SK-N-SH (cell line): Measurements from ENCODE around the gene OPTC. TPM values are rescaled to one million over a fixed set of nuclear protein-coding genes. Genes with fewer than 3 reads are reported as not detected.

Experiments
- CTCF ChIA-PET: fragments of 300-600, 350-600 bp; formaldehyde crosslinking; extraction: SDS; loops from one replicate; lab custom pipeline; 2021; lab: Yijun Ruan, JAX
- POLR2A ChIA-PET: fragments of 350-600 bp; sonication (Branson Sonifier 250); formaldehyde crosslinking; extraction: SDS; loops from one replicate; lab custom pipeline; 2020; ENCODE audit warnings: antibody characterized with exemption, inconsistent platforms; lab: Yijun Ruan, JAX
- DNase-seq: peaks from one replicate; pipeline ENCODE4 v3.0.0; 2012
- H2AFZ ChIP-seq: fragments of 200-600 bp; sonication (generic); 2 replicates; pipeline ENCODE4 v1.8.1; 2016; ENCODE audit warnings: antibody characterized with exemption, mild to moderate bottlenecking, low read depth
- H3F3A ChIP-seq: fragments of 200-600 bp; sonication (generic); replicated peaks from 2 replicates; pipeline ENCODE3; 2016; ENCODE audit warnings: antibody characterized with exemption, mild to moderate bottlenecking; ENCODE audit not compliant: insufficient read depth
- H3K27ac ChIP-seq, 2 experiments: fragments of 200-500 bp in 1 of 2; fragments of 200-600 bp in 1 of 2; sonication (Bioruptor generic) in 1 of 2; sonication (generic), shearing (Covaris generic) in 1 of 2; 2 replicates each; pipeline versions ENCODE4 v1.5.1 to v1.6.1; 2014 to 2016; ENCODE audit warnings: low read depth in 2 of 2, inconsistent platforms in 1 of 2, low read length in 1 of 2, mild to moderate bottlenecking in 1 of 2, mixed read lengths in 1 of 2
- H3K27me3 ChIP-seq: fragments of 200-600 bp; sonication (generic), shearing (Covaris generic); 2 replicates; pipeline ENCODE4 v1.6.1; 2016; ENCODE audit warnings: mixed run types; ENCODE audit not compliant: insufficient read depth
- H3K36me3 ChIP-seq, 2 experiments: fragments of 200-500 bp in 1 of 2; fragments of 200-600 bp in 1 of 2; sonication (Bioruptor generic) in 1 of 2; sonication (generic) in 1 of 2; replicated peaks in 1 of 2; 2 replicates each; pipeline versions ENCODE3 to v1.5.1; 2014 to 2016; ENCODE audit warnings: low read length in 1 of 2, mild to moderate bottlenecking in 1 of 2; ENCODE audit not compliant: insufficient read depth in 2 of 2, control insufficient read depth in 1 of 2
- H3K4me1 ChIP-seq, 2 experiments: fragments of 200-500 bp in 1 of 2; fragments of 200-600 bp in 1 of 2; sonication (Bioruptor generic) in 1 of 2; sonication (generic), shearing (Covaris generic) in 1 of 2; 2 replicates each; pipeline versions ENCODE4 v1.5.1 to v1.6.1; 2014 to 2016; ENCODE audit warnings: low read depth in 1 of 2, low read length in 1 of 2, mixed run types in 1 of 2; ENCODE audit not compliant: insufficient read depth in 2 of 2, control insufficient read depth in 1 of 2
- H3K4me2 ChIP-seq: fragments of 200-600 bp; sonication (generic), shearing (Covaris generic); 2 replicates; pipeline ENCODE4 v1.6.1; 2017; ENCODE audit warnings: mixed run types
- H3K4me3 ChIP-seq, 2 experiments: fragments of 200-500 bp in 1 of 2; fragments of 200-600 bp in 1 of 2; sonication (Bioruptor generic) in 1 of 2; sonication (generic), shearing (Covaris generic) in 1 of 2; 2 replicates each; pipeline versions ENCODE4 v1.5.1 to v1.8.1; 2014 to 2016; ENCODE audit warnings: low read depth in 2 of 2, inconsistent platforms in 1 of 2, low read length in 1 of 2, mild to moderate bottlenecking in 1 of 2, mixed read lengths in 1 of 2, moderate library complexity in 1 of 2
- H3K79me2 ChIP-seq: fragments of 200-600 bp; sonication (generic); 2 replicates; pipeline ENCODE4 v1.8.1; 2017; ENCODE audit warnings: mild to moderate bottlenecking; ENCODE audit not compliant: insufficient read depth
- H3K9ac ChIP-seq: fragments of 200-600 bp; sonication (generic); 2 replicates; pipeline ENCODE4 v1.6.1; 2017; ENCODE audit warnings: mixed run types
- H3K9me2 ChIP-seq: fragments of 200-600 bp; sonication (generic); 2 replicates; pipeline ENCODE4 v1.6.1; 2017; ENCODE audit warnings: mixed run types
- H3K9me3 ChIP-seq: fragments of 200-600 bp; sonication (generic); 2 replicates; pipeline ENCODE4 v1.6.1; 2017; ENCODE audit warnings: mixed run types, mild to moderate bottlenecking, moderate library complexity
- H4K20me1 ChIP-seq: fragments of 200-600 bp; sonication (generic); 2 replicates; pipeline ENCODE4 v1.6.1; 2017; ENCODE audit warnings: mild to moderate bottlenecking, mixed run types; ENCODE audit not compliant: insufficient read depth
- CTCF ChIP-seq: fragments of 200-600 bp; sonication (generic); IDR thresholded peaks from 2 replicates; pipeline ENCODE4 v1.6.1; 2017; ENCODE audit warnings: antibody characterized with exemption, mild to moderate bottlenecking, moderate library complexity
- EP300 ChIP-seq, 2 experiments: IDR thresholded peaks; 2 replicates each; pipeline versions ENCODE4 v1.4.0 to v1.6.1; 2012; ENCODE audit warnings: borderline replicate concordance in 1 of 2, low read depth in 1 of 2, low read length in 1 of 2
- EZH2phosphoT487 ChIP-seq: fragments of 200-600 bp; sonication (generic); IDR thresholded peaks from 2 replicates; pipeline ENCODE4 v1.6.1; 2017; ENCODE audit warnings: low read depth, mixed run types, mild to moderate bottlenecking, antibody characterized with exemption, moderate library complexity, borderline replicate concordance
- FOSL2 ChIP-seq: IDR thresholded peaks from 2 replicates; pipeline ENCODE4 v1.4.0; 2012; ENCODE audit warnings: low read depth, mild to moderate bottlenecking, moderate library complexity, borderline replicate concordance
- FOXJ3 ChIP-seq: sonication (generic); formaldehyde crosslinking; IDR thresholded peaks from 2 replicates; pipeline ENCODE4 v1.5.1; 2020; ENCODE audit warnings: mild to moderate bottlenecking, missing genetic modification reagents
- JUND ChIP-seq: IDR thresholded peaks from 2 replicates; pipeline ENCODE4 v1.4.0; 2012
- MEF2A ChIP-seq: IDR thresholded peaks from 2 replicates; pipeline ENCODE4 v1.4.0; 2012; ENCODE audit warnings: low read depth, borderline replicate concordance
- NFIC ChIP-seq: IDR thresholded peaks from 2 replicates; pipeline ENCODE4 v1.4.0; 2012; ENCODE audit warnings: borderline replicate concordance
- NRF1 ChIP-seq: IDR thresholded peaks from 2 replicates; pipeline ENCODE4 v1.6.1; 2012; ENCODE audit warnings: low read depth, mild to moderate bottlenecking, low read length
- PBX3 ChIP-seq: IDR thresholded peaks from 2 replicates; pipeline ENCODE4; 2012
- POLR2AphosphoS5 ChIP-seq: IDR thresholded peaks from 2 replicates; pipeline ENCODE4 v1.6.1; 2012; ENCODE audit warnings: low read depth, low read length
- RFX5 ChIP-seq: IDR thresholded peaks from 2 replicates; pipeline ENCODE4 v1.6.1; 2012; ENCODE audit warnings: mild to moderate bottlenecking, improper control_type of control experiment, low read length
- SMC3 ChIP-seq: IDR thresholded peaks from 2 replicates; pipeline ENCODE4 v1.6.1; 2012; ENCODE audit warnings: low read depth, low read length, improper control_type of control experiment
- TAF1 ChIP-seq: IDR thresholded peaks from 2 replicates; pipeline ENCODE4 v1.6.1; 2012; ENCODE audit warnings: low read depth, mild to moderate bottlenecking, low read length, moderate library complexity, borderline replicate concordance
- TCF12 ChIP-seq: IDR thresholded peaks from 2 replicates; pipeline ENCODE4 v1.4.0; 2012
- TEAD4 ChIP-seq: IDR thresholded peaks from 2 replicates; pipeline ENCODE4 v1.4.0; 2012; ENCODE audit warnings: mild to moderate bottlenecking, borderline replicate concordance; ENCODE audit not compliant: insufficient read depth
- USF2 ChIP-seq: fragments of 150-350 bp; IDR thresholded peaks from 2 replicates; pipeline ENCODE4 v1.6.1; 2017; ENCODE audit warnings: antibody characterized with exemption, low read length, low read depth, borderline replicate concordance
- YY1 ChIP-seq: IDR thresholded peaks from 2 replicates; pipeline ENCODE4 v1.4.0; 2012; ENCODE audit warnings: low read depth, mild to moderate bottlenecking
- ZBTB33 ChIP-seq: IDR thresholded peaks from 2 replicates; pipeline ENCODE4 v1.4.0; 2012; ENCODE audit warnings: low read depth, borderline replicate concordance
- WGBS: methylation state at CpG from one replicate; pipeline ENCODE4 v1.1.6; 2017; ENCODE audit warnings: low lambda C conversion rate; 5-methylcytosine and 5-hydroxymethylcytosine counted together
- polyA plus RNA-seq, 3 experiments: library from polyadenylated mRNA; depleted of rRNA; stranded (reverse); fragments of >200 nt; gene quantifications; 2 replicates each; pipeline ENCODE4 v1.2.3, GENCODE V29; 2012

Gene OPTC
- polyA plus RNA-seq, 1 of the 3 experiments (the other 2 are of a cell fraction): not detected

- ChIA-PET POLR2A (no interaction called here), CTCF (interaction anchor here (1.2 to 10.1 kb wide), 3 partner anchors 10 to 186 kb away, joined by 3 to 49 read pairs (median 20); partner anchors contain the start of gene ATP2B4)
- no peak for DNase-seq
- no peak for TF ChIP-seq MEF2A
- no peak for TF ChIP-seq FOSL2
- no peak for TF ChIP-seq USF2
- no peak for TF ChIP-seq EP300 (IDR thresholded peaks at IDR 0.05; ENCODE audit: borderline replicate concordance in 1 of 2, low read depth in 1 of 2, low read length in 1 of 2)
- no peak for TF ChIP-seq YY1
- TF ChIP-seq TEAD4: no peak
- TF ChIP-seq TAF1: no peak
- TF ChIP-seq CTCF: no peak
- no peak for TF ChIP-seq NRF1
- no peak for TF ChIP-seq EZH2phosphoT487
- Histone ChIP-seq H2AFZ (no peak overlapping the region), H3K27ac (no peak overlapping the region), H3K36me3 (no peaks in the 10 kb centered on the region), H3K79me2 (peaks cover 4% of the 10 kb centered on the region; the same call in 1 of the 2 replicates), H3K9me2 (no peaks in the 10 kb centered on the region), H3F3A (peaks cover 31% of the 10 kb centered on the region), H3K4me1 (peaks cover 39 to 42% of the 10 kb centered on the region in 2 experiments), H3K4me3 (no peak overlapping the region), H3K9me3 (no peaks in the 10 kb centered on the region), H3K4me2 (no peak overlapping the region), H4K20me1 (no peaks in the 10 kb centered on the region), H3K27me3 (no peaks in the 10 kb centered on the region), H3K9ac (no peak overlapping the region)
- WGBS: 97% methylated on average over 9 of the region's 9 CpGs
These were observed 22.2 kb downstream of the OPTC start for GRCh38 chr1:203516184-203516583.

GRCh38 chr1:203516906-203517305 lies 23.0 kb downstream of the OPTC start:
- CTCF ChIA-PET: interaction anchor here (0.6 to 10.1 kb wide), 4 partner anchors 11 to 185 kb away, joined by 3 to 49 read pairs (median 12); partner anchors contain the start of gene ATP2B4
- H3K27ac ChIP-seq: no peak overlapping the region
- POLR2A ChIA-PET: no interaction called here

More at GRCh38 chr1:203516906-203517305, 23.0 kb downstream of the OPTC start:
- H3K36me3 ChIP-seq: no peaks in the 10 kb centered on the region
- no peak overlapping the region for H3K4me3 ChIP-seq
- H4K20me1 ChIP-seq: no peaks in the 10 kb centered on the region
- no peaks in the 10 kb centered on the region for H3K27me3 ChIP-seq
- peaks cover 4% of the 10 kb centered on the region; the same call in 1 of the 2 replicates for H3K79me2 ChIP-seq
- peaks cover 47 to 49% of the 10 kb centered on the region in 2 experiments for H3K4me1 ChIP-seq
- no peak for DNase-seq
- no peak overlapping the region for H3K9ac ChIP-seq
- no peaks in the 10 kb centered on the region for H3K9me3 ChIP-seq
- H2AFZ ChIP-seq: no peak overlapping the region
- no peak overlapping the region for H3K4me2 ChIP-seq
- no peak for TF ChIP-seq POLR2AphosphoS5
- TF ChIP-seq FOSL2: no peak
- no peak for TF ChIP-seq ZBTB33
- TF ChIP-seq NFIC: no peak
- no peak for TF ChIP-seq TEAD4
- TF ChIP-seq RFX5: no peak
- TF ChIP-seq TAF1: no peak
- TF ChIP-seq USF2: no peak
- no peak for TF ChIP-seq EP300 (IDR thresholded peaks at IDR 0.05; ENCODE audit: borderline replicate concordance in 1 of 2, low read depth in 1 of 2, low read length in 1 of 2)
- no peak for TF ChIP-seq JUND
- no peak for TF ChIP-seq FOXJ3 (CRISPR knock-in tag)
- no peak for TF ChIP-seq TCF12
- no peak for TF ChIP-seq SMC3
- no peak for TF ChIP-seq PBX3
- peaks cover 31% of the 10 kb centered on the region for H3F3A ChIP-seq
- H3K9me2 ChIP-seq: no peaks in the 10 kb centered on the region
- 72% methylated on average over 5 of the region's 5 CpGs for WGBS
